Astrocyte (in vitro differentiated cells and primary cell): ENCODE results near the gene SIVA1.

Source experiments
- CTCF ChIP-seq: IDR thresholded peaks from 2 replicates; pipeline ENCODE4 v1.5.1; 2011; ENCODE audit warnings: low read depth, mild to moderate bottlenecking, inconsistent platforms, low read length, moderate library complexity; ENCODE audit not compliant: insufficient read depth
- EZH2 ChIP-seq: IDR thresholded peaks from 2 replicates; pipeline ENCODE4 v1.6.1; 2012; ENCODE audit warnings: mild to moderate bottlenecking, low read length, inconsistent platforms; ENCODE audit not compliant: insufficient read depth

DNA sequence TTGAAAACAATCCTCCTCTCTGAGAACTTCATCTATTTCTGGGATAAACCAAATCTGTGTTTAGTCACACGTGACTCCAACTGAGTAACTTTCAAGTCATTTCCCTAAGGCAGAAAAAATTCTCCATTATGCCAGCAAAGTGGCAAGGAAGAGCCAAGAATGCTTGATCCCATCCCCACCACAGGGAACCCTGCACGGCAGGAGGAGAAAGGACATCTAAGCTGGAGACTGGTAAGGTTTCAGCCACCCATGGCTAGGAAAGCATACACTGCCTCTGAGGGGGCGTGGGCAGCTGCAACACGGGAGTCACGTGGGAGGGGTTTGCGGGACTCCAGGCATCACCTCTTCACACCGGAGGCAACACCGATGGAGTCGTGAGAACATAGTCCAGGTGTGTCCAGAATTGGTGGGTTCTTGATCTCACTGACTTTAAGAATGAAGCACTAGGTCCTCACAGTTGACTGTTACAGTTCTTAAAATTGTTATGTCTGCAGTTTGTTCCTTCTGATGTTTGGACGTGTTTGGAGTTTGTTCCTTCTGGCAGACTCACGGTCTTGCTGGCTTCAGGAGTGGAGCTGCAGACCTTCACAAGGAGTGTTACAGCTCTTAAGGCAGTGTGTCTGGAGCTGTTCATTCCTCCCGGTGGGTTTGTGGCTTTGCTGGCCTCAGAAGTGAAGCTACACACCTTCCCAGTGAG is 2.7 kb upstream of the SIVA1 start:
- no peak for TF ChIP-seq EZH2
- no peak for TF ChIP-seq CTCF
